ENCODE results near the gene DPP6.

DNA sequence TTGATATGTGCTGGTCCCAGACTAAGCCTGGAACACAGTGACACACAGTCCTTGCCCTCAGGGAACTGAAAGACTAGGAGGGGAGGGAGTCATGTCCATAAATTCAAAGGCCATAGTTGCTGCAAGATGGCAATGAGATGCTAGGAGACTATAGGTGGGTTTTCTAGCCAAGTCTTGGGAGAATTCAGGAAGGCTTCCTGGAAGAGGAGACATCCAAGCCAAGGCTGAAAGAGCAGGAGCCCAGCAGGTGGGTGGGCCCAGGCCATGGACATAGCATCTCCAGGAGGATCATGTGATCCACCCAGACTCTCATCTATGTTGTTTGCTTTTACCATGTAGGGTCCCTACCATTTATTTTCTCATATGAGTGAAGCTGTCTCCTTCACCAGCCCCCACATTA is 335.1 kb downstream of the DPP6 start:
- TF ChIP-seq, protein P1, sequence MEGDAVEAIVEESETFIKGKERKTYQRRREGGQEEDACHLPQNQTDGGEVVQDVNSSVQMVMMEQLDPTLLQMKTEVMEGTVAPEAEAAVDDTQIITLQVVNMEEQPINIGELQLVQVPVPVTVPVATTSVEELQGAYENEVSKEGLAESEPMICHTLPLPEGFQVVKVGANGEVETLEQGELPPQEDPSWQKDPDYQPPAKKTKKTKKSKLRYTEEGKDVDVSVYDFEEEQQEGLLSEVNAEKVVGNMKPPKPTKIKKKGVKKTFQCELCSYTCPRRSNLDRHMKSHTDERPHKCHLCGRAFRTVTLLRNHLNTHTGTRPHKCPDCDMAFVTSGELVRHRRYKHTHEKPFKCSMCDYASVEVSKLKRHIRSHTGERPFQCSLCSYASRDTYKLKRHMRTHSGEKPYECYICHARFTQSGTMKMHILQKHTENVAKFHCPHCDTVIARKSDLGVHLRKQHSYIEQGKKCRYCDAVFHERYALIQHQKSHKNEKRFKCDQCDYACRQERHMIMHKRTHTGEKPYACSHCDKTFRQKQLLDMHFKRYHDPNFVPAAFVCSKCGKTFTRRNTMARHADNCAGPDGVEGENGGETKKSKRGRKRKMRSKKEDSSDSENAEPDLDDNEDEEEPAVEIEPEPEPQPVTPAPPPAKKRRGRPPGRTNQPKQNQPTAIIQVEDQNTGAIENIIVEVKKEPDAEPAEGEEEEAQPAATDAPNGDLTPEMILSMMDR (IDR thresholded peaks at IDR 0.05): no peak
- TF ChIP-seq POLR2A (IDR thresholded peaks at IDR 0.05): no peak
